DMS153 treated with DMSO at 0.1 percent for 48 hours (cell line): ENCODE measurements around the gene SHC4.
A peak's percentile ranks its signal among the peaks of the same experiment; 100 is the strongest.

ENCODE experiments used
- DNase-seq: peaks from one replicate; lab custom pipeline; 2025; ENCODE audit not compliant: unreplicated experiment; lab: John Stamatoyannopoulos, UW

Gene SHC4, protein sequence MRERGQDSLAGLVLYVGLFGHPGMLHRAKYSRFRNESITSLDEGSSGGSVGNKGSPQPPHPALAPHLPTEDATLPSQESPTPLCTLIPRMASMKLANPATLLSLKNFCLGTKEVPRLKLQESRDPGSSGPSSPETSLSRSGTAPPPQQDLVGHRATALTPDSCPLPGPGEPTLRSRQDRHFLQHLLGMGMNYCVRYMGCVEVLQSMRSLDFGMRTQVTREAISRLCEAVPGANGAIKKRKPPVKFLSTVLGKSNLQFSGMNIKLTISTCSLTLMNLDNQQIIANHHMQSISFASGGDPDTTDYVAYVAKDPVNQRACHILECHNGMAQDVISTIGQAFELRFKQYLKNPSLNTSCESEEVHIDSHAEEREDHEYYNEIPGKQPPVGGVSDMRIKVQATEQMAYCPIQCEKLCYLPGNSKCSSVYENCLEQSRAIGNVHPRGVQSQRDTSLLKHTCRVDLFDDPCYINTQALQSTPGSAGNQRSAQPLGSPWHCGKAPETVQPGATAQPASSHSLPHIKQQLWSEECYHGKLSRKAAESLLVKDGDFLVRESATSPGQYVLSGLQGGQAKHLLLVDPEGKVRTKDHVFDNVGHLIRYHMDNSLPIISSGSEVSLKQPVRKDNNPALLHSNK

DNA sequence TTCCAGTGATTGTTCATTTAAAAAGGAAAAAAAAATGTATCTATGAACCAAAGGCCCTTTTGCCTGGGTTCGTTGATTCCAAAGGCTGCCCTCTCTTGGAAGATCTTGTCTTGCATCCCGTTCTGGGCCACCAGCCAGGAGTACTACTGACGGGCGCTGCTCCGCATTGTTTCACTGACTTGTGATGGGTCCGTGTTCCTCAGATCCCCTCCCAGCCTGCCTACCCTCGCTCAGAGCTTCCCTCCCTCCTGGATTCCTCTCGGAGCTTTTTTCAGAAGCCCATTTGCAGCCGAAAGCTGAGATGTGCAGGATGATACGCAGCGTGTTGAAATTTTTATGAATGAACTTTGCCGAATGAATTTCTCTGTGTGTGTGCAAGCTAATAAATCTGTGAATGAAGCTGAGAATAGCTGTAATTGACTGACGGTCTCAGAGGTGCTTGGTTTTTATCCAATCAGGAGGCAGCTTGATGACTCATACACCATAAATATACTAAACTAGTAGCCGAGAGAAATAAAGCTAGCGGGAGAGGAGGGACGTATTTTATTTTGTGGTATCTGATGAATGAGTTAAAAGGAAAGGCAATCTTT, at the start of gene SHC4:
TSS of gene SHC4 (minus strand) at position 396 of the 590 bp plus-strand sequence. CDS start 904 bp downstream, outside the sequence.
- DNase-seq: peak; percentile 10

- no peak for DNase-seq
These were observed 35.6 kb upstream of the SHC4 start for GRCh38 chr15:48999314-48999713.

- DNase-seq: no peak
These were observed 32.6 kb upstream of the SHC4 start for GRCh38 chr15:48996276-48996675.

- DNase-seq: no peak
These were observed 29.7 kb upstream of the SHC4 start for GRCh38 chr15:48993380-48993779.

DNA sequence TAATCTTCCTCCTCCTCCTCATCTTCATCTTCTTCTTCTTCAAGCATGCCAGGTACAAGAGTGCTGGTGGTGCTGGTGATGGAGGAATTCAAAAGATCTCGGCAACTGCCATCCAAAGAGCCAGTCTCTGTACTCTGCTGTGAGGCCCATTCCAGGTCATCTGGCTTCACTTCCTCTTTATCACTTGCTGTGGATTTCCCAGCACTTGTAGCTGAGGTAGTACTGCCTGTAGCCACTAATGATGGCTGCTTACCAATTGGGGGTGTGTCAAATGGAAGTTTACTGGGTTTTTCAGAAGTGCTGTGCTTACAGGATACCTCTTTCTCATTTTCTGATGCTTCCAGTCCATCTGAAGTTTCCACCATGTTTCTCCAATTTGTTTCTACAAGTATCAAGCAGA, 28.8 kb upstream of the SHC4 start:
- no peak for DNase-seq

GRCh38 chr15:48992096-48992495, 28.4 kb upstream of the SHC4 start:
- DNase-seq: no peak

DNA sequence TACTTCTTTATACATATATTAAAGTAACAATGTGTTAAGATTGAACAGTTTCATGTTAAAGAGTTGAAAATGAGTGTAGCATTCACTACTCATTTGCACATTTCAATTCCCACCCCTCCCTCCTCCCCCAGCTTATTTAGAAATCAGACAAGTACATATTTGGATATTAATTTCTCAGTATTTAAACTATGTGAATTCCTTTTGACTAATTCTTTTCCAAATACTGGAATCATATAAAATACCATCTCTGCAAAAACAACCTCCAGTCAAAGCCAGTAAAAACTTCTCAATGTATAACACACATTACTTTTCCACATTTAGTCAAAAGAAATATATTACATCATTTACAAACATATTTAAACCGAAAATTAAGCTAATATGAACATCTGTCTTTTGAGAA, 25.5 kb upstream of the SHC4 start:
- no peak for DNase-seq

DNA sequence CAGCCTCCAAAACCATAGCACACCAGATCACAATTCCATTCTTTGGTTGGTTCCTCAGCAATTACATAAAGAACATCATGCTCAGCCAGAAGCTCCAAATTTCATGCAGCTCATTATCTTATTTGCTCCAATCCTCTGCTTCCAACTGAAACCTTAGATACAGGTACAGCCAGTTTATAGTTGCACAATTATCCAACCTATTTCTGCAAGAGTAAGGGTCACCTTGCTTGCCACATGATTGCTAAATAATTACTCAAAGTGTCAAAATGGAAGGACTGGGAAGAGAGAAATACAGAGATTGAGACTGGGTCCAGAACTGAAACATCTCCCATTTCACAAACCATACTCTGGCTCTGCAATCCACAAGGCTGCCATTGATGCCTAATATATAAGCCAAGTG, 23.4 kb upstream of the SHC4 start:
- DNase-seq: no peak

DNA sequence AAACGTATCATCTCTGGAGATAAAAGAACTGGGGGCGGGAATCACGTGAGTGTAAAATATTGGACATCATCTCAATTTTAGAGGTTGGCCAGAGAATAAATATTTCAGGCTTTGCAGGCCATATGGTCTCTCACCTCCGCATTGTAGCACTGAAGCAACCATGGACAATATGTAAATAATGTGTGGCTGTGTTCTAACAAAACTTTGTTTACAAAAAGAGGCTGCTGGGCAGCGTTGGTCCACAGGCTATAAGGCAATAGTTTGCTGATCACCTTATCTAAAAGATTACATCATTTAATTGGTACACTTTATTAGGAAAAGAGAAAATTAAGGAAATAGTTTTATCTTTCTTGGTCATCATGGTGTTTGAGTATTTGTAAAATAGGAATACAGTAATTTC, 22.5 kb upstream of the SHC4 start:
- no peak for DNase-seq

DNA sequence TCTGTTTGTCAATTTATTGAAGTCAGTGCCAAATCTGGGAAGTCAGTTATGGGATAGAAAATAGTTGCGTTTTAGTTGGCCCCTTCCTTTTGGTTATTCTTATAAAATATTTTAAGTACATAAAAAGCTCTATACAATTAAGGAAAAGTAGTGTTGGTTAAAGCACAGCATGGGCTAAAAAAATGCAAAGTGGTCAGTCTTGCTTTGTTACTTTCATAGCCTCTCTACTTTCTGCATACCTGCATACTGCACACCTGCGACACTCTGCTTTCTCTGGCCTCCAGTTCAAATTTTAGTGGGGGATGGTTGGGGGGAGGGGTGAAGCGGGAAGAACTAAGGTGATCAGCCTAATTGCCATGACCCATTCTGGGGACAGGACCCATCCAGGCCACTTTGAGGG, 21.8 kb upstream of the SHC4 start:
- DNase-seq: no peak

DNA sequence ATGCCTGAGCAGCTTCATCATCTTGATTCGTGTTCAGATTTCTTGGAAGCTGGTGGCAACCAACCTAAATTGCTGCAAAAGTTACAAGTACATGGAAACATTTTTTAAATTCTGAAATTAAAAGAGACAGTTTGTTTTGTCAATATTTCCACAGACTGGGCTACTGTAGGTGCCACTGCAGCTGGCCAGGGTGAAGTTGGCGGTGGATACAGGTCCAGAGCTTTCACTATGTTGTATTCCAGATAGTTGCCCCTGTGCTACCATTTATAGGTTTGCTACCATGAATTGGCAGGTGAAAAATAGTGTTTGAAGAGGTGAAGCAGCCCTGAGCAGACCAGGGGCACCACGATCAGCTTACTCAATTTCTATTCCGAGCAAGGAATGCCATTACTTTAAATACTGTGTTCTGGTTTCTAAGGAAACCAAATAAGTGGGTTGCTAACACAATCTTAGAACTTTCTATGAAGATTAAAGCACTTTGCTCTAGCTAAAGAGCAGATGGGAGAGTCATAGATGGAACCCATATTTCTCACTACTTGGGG, 21.2 kb upstream of the SHC4 start:
- no peak for DNase-seq

- no peak for DNase-seq
These were observed 20.4 kb upstream of the SHC4 start for GRCh38 chr15:48984021-48984710.

- DNase-seq: no peak
These were observed 19.6 kb upstream of the SHC4 start for GRCh38 chr15:48983300-48983699.

DNA sequence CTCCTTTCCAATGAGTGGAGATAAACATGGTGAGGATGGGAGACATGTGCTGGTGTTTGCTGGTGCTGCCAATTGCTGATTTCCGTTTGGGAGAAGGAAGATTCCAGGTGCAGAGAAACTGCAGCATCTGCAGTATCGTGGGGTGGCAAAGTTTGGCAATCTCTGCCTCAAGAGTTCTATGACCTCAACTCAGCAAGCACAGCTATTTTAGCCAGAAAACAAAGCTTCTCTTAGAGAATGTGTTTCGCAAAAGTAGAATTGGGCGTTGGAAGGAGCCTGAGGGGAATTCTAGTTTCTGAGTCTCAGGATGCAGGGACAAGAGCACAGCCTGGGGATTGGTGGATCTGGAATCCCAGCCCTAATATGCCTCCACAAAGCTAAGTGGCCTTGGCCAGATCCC, 18.2 kb upstream of the SHC4 start:
- no peak for DNase-seq

DNA sequence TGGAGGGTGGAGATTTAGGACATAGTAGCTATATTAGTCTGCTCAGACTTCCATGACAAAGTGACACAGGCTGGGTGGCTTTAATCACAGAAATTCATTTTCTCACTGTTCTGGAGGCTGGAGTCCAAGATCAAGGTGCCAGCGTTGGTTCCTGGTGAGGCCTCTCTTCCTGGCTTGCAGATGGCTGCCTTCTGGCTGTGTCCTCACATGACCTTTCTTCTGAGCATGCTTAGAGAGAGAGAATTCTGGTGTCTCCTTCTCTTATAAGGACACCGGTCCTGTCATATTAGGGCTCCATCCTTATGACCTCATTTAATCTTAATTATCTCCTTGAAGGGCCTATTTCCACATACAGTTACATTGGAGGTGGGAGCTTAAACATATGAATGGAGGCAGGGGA, 14.9 kb upstream of the SHC4 start:
- DNase-seq: no peak

DNA sequence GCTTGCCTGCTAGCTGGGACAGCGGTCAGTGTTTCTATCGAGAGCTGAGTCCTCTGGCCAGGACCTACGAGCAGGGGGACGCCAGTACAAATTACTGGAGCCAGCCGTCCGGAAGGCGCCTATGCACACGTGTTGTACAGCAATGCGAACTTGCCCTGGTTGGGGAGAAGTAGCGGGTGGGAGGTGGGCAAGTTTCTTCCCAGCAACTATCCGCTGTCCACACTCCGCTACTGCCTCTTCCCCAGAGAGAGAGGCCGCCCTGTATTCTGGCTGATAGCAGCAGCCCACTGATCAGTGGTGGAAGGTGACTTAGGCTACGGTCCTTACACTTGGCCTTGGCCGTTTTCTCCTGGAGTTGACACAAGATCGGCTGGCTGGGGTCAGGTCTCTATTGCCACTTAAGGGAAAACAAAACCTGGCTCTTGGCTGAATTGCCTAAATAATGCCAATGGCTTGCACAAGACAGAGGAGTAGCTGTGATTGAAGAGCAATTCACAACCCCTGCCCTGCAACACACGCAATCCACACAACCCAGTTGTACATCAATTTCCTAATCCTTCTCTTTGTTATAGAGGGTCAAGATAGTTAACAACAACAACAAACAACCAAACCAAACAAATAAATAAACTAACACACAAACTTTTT, 12.8 kb upstream of the SHC4 start:
- no peak for DNase-seq

GRCh38 chr15:48975472-48976419, 12.0 kb upstream of the SHC4 start:
- peak; percentile 10 for DNase-seq

DNA sequence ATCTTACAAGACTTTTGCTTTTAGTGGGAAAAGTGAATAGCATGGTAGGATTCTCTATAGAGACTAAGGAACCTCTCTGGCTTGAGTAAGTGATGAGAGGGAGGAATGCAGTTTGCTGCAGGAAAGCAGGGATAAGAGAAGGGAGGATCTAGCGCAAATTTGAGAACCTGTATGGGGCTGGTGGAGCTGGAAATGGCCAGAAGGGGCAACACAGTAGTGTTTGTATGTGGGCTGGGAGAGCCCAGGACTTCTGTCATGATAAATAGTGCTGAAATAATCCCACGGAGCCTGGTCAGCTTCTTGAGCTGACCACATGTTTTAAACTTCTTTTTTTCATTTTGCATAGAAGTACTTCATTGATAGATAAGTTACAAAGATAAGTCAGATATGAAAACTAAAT, 11.2 kb upstream of the SHC4 start:
- no peak for DNase-seq

GRCh38 chr15:48972750-48973503, 9.2 kb upstream of the SHC4 start:
- no peak for DNase-seq
